K562 (cell line): Measurements from ENCODE around the gene HTRA3. TPM values are rescaled to one million over a fixed set of nuclear protein-coding genes. Genes with fewer than 3 reads are reported as not detected.

Source experiments
- ATAC-seq: fragments of 200-7000 bp; cut with Tn5 transposase; 3 replicates; pipeline ENCODE4 v1.9.1; 2020; ENCODE audit warnings: moderate library complexity
- BruUV-seq: library from RNA; stranded (reverse); fragments of 400-500 nt; replicated peaks from 2 replicates; lab custom pipeline; 2021; lab: Mats Ljungman, UMichigan
- CTCF ChIA-PET: fragments of 300-600 bp; formaldehyde crosslinking; extraction: SDS; loops from one replicate; lab custom pipeline; 2021; ENCODE audit warnings: low intra/inter-chr PET ratio; lab: Yijun Ruan, JAX
- POLR2A ChIA-PET: fragments of 300-600, 350-650 bp; sonication (Branson Sonifier 250); formaldehyde crosslinking; extraction: SDS; loops from one replicate; lab custom pipeline; 2021; ENCODE audit warnings: antibody characterized with exemption, inconsistent platforms; lab: Yijun Ruan, JAX
- DNase-seq, 4 experiments: peaks; one replicate each; pipeline versions ENCODE4 v3.0.0 to v3.0.0-alpha.2; 2011 to 2018; ENCODE audit warnings: low spot score in 3 of 4, mixed read lengths in 3 of 4; ENCODE audit errors: extremely low read depth in 1 of 4
- FAIRE-seq: peaks from 2 replicates; lab custom pipeline; 2011; peaks lifted over from hg19 to GRCh38; lab: Jason Lieb, UNC
- H2AFZ ChIP-seq: 2 replicates; pipeline ENCODE4 v1.6.0; 2011; ENCODE audit warnings: low read depth, low read length, control low read depth, inconsistent platforms
- H3K27ac ChIP-seq: fragments of 200-600 bp; 3 replicates; pipeline ENCODE4 v1.8.0; 2011; ENCODE audit warnings: low read depth, mild to moderate bottlenecking, control low read depth, inconsistent platforms, low read length, moderate library complexity, mixed read lengths; ENCODE audit errors: extremely low read depth
- H3K27me3 ChIP-seq, 2 experiments: fragments of 300-600 bp in 1 of 2; 2 replicates in 1 of 2; 3 replicates in 1 of 2; pipeline versions ENCODE4 v1.6.0 to v1.8.0; 2011; ENCODE audit warnings: inconsistent platforms in 2 of 2, low read length in 2 of 2, mild to moderate bottlenecking in 1 of 2, mixed read lengths in 1 of 2, moderate library complexity in 1 of 2; ENCODE audit not compliant: control insufficient read depth in 2 of 2, insufficient read depth in 2 of 2
- H3K36me3 ChIP-seq: fragments of 300-600 bp; 3 replicates; pipeline ENCODE4 v1.8.0; 2011; ENCODE audit warnings: mild to moderate bottlenecking, low read length, inconsistent platforms; ENCODE audit not compliant: control insufficient read depth, insufficient read depth
- H3K4me1 ChIP-seq, 2 experiments: fragments of 200-600 bp in 1 of 2; replicated peaks in 1 of 2; 2 replicates in 1 of 2; 3 replicates in 1 of 2; pipeline versions ENCODE4 v1.5.1 to v1.8.0; 2011; ENCODE audit warnings: inconsistent platforms in 2 of 2, low read length in 2 of 2, mild to moderate bottlenecking in 1 of 2, mixed read lengths in 1 of 2, moderate library complexity in 1 of 2; ENCODE audit not compliant: control insufficient read depth in 2 of 2, insufficient read depth in 2 of 2
- H3K4me2 ChIP-seq: 2 replicates; pipeline ENCODE4 v1.6.1; 2011; ENCODE audit warnings: low read length, control low read depth, inconsistent platforms, mixed read lengths; ENCODE audit not compliant: insufficient read depth
- H3K4me3 ChIP-seq: fragments of 200-600 bp; sonication (generic), shearing (Covaris generic); 2 replicates; pipeline ENCODE4 v1.5.1; 2016; ENCODE audit warnings: control low read depth, inconsistent platforms
- H3K79me2 ChIP-seq: fragments of 200-600 bp; 3 replicates; pipeline ENCODE4 v1.8.0; 2011; ENCODE audit warnings: low read length, inconsistent platforms; ENCODE audit not compliant: control insufficient read depth, insufficient read depth
- H3K9ac ChIP-seq, 2 experiments: 2 replicates each; pipeline versions ENCODE4 v1.6.0 to v1.6.1; 2011; ENCODE audit warnings: low read depth in 2 of 2, low read length in 2 of 2, control low read depth in 1 of 2, inconsistent platforms in 1 of 2, mild to moderate bottlenecking in 1 of 2, mixed read lengths in 1 of 2; ENCODE audit not compliant: insufficient read depth in 1 of 2
- H3K9me1 ChIP-seq: one replicate; pipeline ENCODE4 v1.6.0; 2011; ENCODE audit warnings: inconsistent platforms, mild to moderate bottlenecking, low read length, moderate library complexity; ENCODE audit not compliant: control insufficient read depth, insufficient read depth
- H3K9me3 ChIP-seq: replicated peaks from 2 replicates; pipeline ENCODE4 v1.5.1; 2011; ENCODE audit warnings: low read depth, low read length, inconsistent platforms; ENCODE audit not compliant: control insufficient read depth, insufficient read depth
- H4K20me1 ChIP-seq: replicated peaks from 2 replicates; pipeline ENCODE4 v1.6.1; 2011; ENCODE audit warnings: low read length, inconsistent platforms, mixed read lengths; ENCODE audit not compliant: control insufficient read depth, insufficient read depth
- IRF2 ChIP-seq: sonication (generic); formaldehyde crosslinking; IDR thresholded peaks from 2 replicates; pipeline ENCODE4 v1.8.1; 2022; ENCODE audit warnings: mild to moderate bottlenecking, missing genetic modification reagents
- NR4A1 ChIP-seq, 2 experiments: fragments of 250-450 bp in 1 of 2; fragments of 450-650 bp in 1 of 2; sonication (Bioruptor Pico) in 1 of 2; IDR thresholded peaks; 2 replicates each; pipeline versions ENCODE4 v1.4.0 to v1.6.1; 2016 to 2020; ENCODE audit warnings: mild to moderate bottlenecking in 2 of 2, missing compliant biosample characterization in 1 of 2, missing genetic modification characterization in 1 of 2, moderate library complexity in 1 of 2
- UBTF ChIP-seq, 2 experiments: IDR thresholded peaks; 2 replicates each; pipeline ENCODE4 v1.6.1; 2012; ENCODE audit warnings: improper control_type of control experiment in 2 of 2, low read depth in 2 of 2, low read length in 2 of 2, borderline replicate concordance in 1 of 2
- ZBTB43 ChIP-seq: sonication (generic); formaldehyde crosslinking; IDR thresholded peaks from 2 replicates; pipeline ENCODE4 v1.8.0; 2023; ENCODE audit warnings: mild to moderate bottlenecking, missing genetic modification reagents
- WGBS: fragments of 100-300 bp; shearing (Covaris generic); methylation state at CpG from one replicate; pipeline ENCODE4 v1.1.6; 2016; ENCODE audit warnings: low coverage, mixed read lengths; ENCODE audit not compliant: insufficient coverage; ENCODE audit errors: missing lambda C conversion rate; 5-methylcytosine and 5-hydroxymethylcytosine counted together
- in situ Hi-C: fragments of 300-500 bp; cut with MboI; formaldehyde crosslinking; loops from 4 replicates; pipeline ENCODE4 v1.15.0; 2018; ENCODE audit warnings: inconsistent platforms, mixed read lengths
- intact Hi-C: fragments of 100-400 bp; cut with micrococcal nuclease; formaldehyde crosslinking; loops from 2 replicates; pipeline ENCODE4 v1.14.2; 2022
- polyA plus RNA-seq, 8 experiments: library from polyadenylated mRNA; depleted of rRNA in 4 of 8; stranded (reverse) in 5 of 8; unstranded in 3 of 8; fragments of >200 nt; fragmentation: Nextera tagmentation in 2 of 8; fragmentation: Illumina TruSeq in 1 of 8; extraction: Ambion mirVana in 2 of 8; extraction: Trizol in 1 of 8; gene quantifications; 2 replicates each; pipeline versions ENCODE4 v1.2.1 to v1.2.3, GENCODE V29; 2011 to 2014; ENCODE audit warnings: inconsistent platforms in 1 of 8, missing spikeins in 1 of 8
- total RNA-seq, 7 experiments: library from RNA; depleted of rRNA in 6 of 7; stranded (reverse); fragments of >200 nt in 6 of 7; fragmentation: Illumina TruSeq in 2 of 7; extraction: Trizol in 2 of 7; gene quantifications; 2 replicates each; pipeline versions ENCODE4 v1.2.1 to v1.2.3, GENCODE V29; 2011 to 2021; ENCODE audit warnings: low replicate concordance in 1 of 7

The HTRA3 gene
- total and polyA plus RNA-seq, 9 of the 15 experiments (the other 6 are each of a cell fraction or from before 2014, with no cell fraction given), result 0.04 TPM; not detected in 8

GRCh38 chr4:8300832-8301231 is 31.3 kb downstream of the HTRA3 start (continued):
- no peak for TF ChIP-seq UBTF (IDR thresholded peaks at IDR 0.05; ENCODE audit: borderline replicate concordance in 1 of 2, low read depth in 2 of 2, low read length in 2 of 2)
- TF ChIP-seq ZBTB43 (CRISPR knock-in tag), result peak; percentile 55; the same call in 1 of the 2 replicates

DNA sequence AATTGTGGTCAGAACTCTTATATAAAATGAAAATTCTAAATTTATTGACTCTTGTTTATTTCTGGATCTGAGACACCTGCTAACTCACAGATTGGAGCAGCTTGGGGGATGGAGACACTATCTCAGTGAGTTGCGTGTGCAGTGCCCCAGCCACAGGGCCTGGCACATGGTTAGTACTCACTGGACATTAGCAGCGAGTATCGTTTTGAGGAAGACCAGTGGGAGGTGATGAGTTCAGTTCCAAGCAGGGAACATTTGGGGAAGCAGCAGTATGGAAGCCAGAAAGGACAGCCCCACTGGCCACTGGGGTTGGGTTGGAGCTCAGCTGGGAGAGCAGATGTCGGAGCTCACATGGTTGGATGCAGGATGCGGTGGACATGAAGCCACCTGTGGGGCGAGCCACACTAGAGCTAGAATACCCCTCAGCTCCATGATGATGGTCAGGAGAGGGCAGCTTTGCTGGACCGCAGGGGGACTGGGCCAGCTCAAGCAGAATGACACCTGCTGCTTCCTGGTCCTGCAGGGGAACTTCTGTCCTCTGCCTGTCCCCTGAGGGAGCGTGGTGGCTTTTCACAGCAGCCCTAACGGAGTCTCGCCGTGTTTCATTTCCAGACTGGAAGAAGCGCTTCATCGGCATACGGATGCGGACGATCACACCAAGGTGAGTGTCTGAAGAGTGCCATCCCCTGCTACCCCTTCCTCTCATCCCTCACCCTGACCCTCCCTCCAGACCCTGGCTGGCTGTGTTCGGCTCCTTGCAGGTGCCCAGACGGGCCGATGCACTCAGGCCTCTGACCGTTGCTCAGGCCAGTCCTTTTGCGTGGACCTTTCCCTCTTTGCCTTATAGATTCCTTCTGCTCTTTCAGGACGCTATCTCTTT is 32.5 kb downstream of the HTRA3 start:
- H3K27ac ChIP-seq, result no peak overlapping the region; the same call in 2 of the 3 replicates
- ChIA-PET CTCF (no interaction called here), POLR2A (interaction anchor here (1.3 kb wide), 1 partner anchor 20 kb away, joined by 5 read pairs; no protein-coding TSS in a partner anchor)
- H3K9me1 ChIP-seq, result no peaks in the 10 kb centered on the region
- no peak overlapping the region; a peak in 1 of 4 replicates for H3K9ac ChIP-seq
- no peak overlapping the region for H3K4me3 ChIP-seq
- H3K4me2 ChIP-seq, result no peak overlapping the region
- no peak for DNase-seq
- intact Hi-C loops, result loop anchor here (10.0 kb wide), 1 partner anchor 57 kb away; no protein-coding TSS in a partner anchor
- TF ChIP-seq NR4A1 (CRISPR knock-in tag; IDR thresholded peaks at IDR 0.05), result no peak
- TF ChIP-seq NR4A1 (tag; IDR thresholded peaks at IDR 0.05), result no peak
- TF ChIP-seq IRF2 (CRISPR knock-in tag), result no peak
- TF ChIP-seq, all 486 proteins: peak for 0
- WGBS, result 92% methylated on average over 22 of the region's 22 CpGs
- Histone ChIP-seq H3K79me2 (no peaks in the 10 kb centered on the region), H2AFZ (no peak overlapping the region), H3K4me1 (peaks cover 20 to 53% of the 10 kb centered on the region in 2 experiments; a peak in 4 of 5 replicates), H3K36me3 (no peaks in the 10 kb centered on the region), H3K9me3 (no peaks in the 10 kb centered on the region; the same call in 1 of the 2 replicates), H3K27me3 (no peaks in the 10 kb centered on the region), H4K20me1 (no peaks in the 10 kb centered on the region)
- no TSS peak for BruUV-seq
- in situ Hi-C loops, result no loop called here
- ATAC-seq, result no peak
- FAIRE-seq, result no peak
